NCI-H82 treated with DMSO at 0.1 percent for 48 hours (cell line): ENCODE data around the gene PTPRZ1.
A peak's percentile ranks its signal among the peaks of the same experiment; 100 is the strongest.

Source experiments
- DNase-seq: peaks from one replicate; lab custom pipeline; 2025; ENCODE audit not compliant: unreplicated experiment; lab: John Stamatoyannopoulos, UW

PTPRZ1 gene

GRCh38 chr7:121872831-121873288 lies at the start of gene PTPRZ1:
Gene PTPRZ1 (plus strand): TSS chr7:121873161. CDS start chr7:121873500, 339 bp downstream.
- DNase-seq = no peak

GRCh38 chr7:121824276-121824675 lies 48.7 kb upstream of the PTPRZ1 start:
- DNase-seq = no peak

- DNase-seq = no peak
These were observed 41.6 kb upstream of the PTPRZ1 start for GRCh38 chr7:121831351-121831750.

GRCh38 chr7:121831801-121832200 lies 41.2 kb upstream of the PTPRZ1 start:
- DNase-seq = no peak

GRCh38 chr7:121832347-121832746 lies 40.6 kb upstream of the PTPRZ1 start:
- DNase-seq = no peak

GRCh38 chr7:121833991-121834390 lies 39.0 kb upstream of the PTPRZ1 start:
- no peak for DNase-seq

GRCh38 chr7:121837462-121837861 lies 35.5 kb upstream of the PTPRZ1 start:
- no peak for DNase-seq

- no peak for DNase-seq
These were observed 25.9 kb upstream of the PTPRZ1 start for GRCh38 chr7:121847041-121847440.

- DNase-seq = no peak
These were observed 19.7 kb upstream of the PTPRZ1 start for GRCh38 chr7:121853307-121853706.

GRCh38 chr7:121860953-121861352 lies 12.0 kb upstream of the PTPRZ1 start:
- no peak for DNase-seq

- no peak for DNase-seq
These were observed 10.4 kb upstream of the PTPRZ1 start for GRCh38 chr7:121862591-121862990.

GRCh38 chr7:121871188-121871587 lies 1.8 kb upstream of the PTPRZ1 start:
- no peak for DNase-seq

- peak; percentile 17 for DNase-seq
These were observed 581 bp downstream of the PTPRZ1 start for GRCh38 chr7:121873289-121874194.

GRCh38 chr7:121874298-121874697 lies 1.3 kb downstream of the PTPRZ1 start:
- no peak for DNase-seq

GRCh38 chr7:121875203-121875602 lies 2.2 kb downstream of the PTPRZ1 start:
- no peak for DNase-seq

GRCh38 chr7:121876656-121877500 lies 3.9 kb downstream of the PTPRZ1 start:
- DNase-seq = no peak

GRCh38 chr7:121878918-121879464 lies 6.0 kb downstream of the PTPRZ1 start:
- no peak for DNase-seq

GRCh38 chr7:121879544-121879943 lies 6.6 kb downstream of the PTPRZ1 start:
- no peak for DNase-seq

GRCh38 chr7:121882731-121883130 lies 9.8 kb downstream of the PTPRZ1 start:
- DNase-seq = no peak

- no peak for DNase-seq
These were observed 12.4 kb downstream of the PTPRZ1 start for GRCh38 chr7:121885166-121885920.

- no peak for DNase-seq
These were observed 14.7 kb downstream of the PTPRZ1 start for GRCh38 chr7:121887634-121888033.
